Hepatocyte (in vitro differentiated cells): ENCODE measurements around the gene TYR.
"Not testable (repeated sequence)": the region's sequence is repeated elsewhere in the genome, so short reads cannot be mapped to it uniquely, and the experiment has no call there.

Source experiments
- EZH2 ChIP-seq: fragments of 200-600 bp; sonication (generic); IDR thresholded peaks from 2 replicates; pipeline ENCODE4 v1.6.1; 2016; ENCODE audit warnings: antibody characterized with exemption, mild to moderate bottlenecking, borderline replicate concordance
- EZH2phosphoT487 ChIP-seq: fragments of 200-600 bp; sonication (generic); IDR thresholded peaks from one replicate; pipeline ENCODE4 v1.6.1; 2018; ENCODE audit warnings: antibody characterized with exemption, mild to moderate bottlenecking, low read depth, moderate library complexity; ENCODE audit not compliant: unreplicated experiment, severe bottlenecking
- TF ChIP-seq, protein P1 (sequence below): fragments of 200-600 bp; sonication (generic); IDR thresholded peaks from 2 replicates; pipeline ENCODE4 v1.5.1; 2016; ENCODE audit warnings: antibody characterized with exemption, mild to moderate bottlenecking; ENCODE audit not compliant: poor library complexity

DNA sequence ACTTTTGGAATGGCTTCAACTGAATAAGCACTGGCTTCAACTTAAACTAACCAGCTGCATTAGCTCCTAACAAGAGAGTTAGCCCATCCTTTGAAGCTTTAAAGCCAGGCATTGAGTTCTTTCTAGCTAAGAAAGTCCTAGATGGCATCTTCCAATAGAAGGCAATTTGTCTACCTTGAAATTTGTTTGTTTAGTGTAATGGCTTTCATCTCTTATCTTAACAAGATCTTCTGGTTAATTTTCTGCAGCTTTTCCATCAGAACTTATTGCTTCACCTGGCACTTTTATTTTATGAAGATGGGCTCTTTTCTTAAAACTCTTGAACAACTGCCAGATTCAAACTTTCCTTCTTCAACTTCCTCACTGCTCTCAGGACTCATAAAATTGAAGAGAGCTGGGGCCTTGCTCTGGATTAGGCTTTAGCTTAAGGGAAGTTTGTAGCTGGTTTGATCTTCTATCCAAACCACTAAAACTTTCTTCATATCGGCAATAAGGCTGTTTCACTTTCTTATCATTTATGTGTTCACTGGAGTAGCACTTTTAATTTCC lies 94.9 kb downstream of the TYR start:
- TF ChIP-seq EZH2, EZH2phosphoT487: not testable (repeated sequence)
- TF ChIP-seq, protein P1, sequence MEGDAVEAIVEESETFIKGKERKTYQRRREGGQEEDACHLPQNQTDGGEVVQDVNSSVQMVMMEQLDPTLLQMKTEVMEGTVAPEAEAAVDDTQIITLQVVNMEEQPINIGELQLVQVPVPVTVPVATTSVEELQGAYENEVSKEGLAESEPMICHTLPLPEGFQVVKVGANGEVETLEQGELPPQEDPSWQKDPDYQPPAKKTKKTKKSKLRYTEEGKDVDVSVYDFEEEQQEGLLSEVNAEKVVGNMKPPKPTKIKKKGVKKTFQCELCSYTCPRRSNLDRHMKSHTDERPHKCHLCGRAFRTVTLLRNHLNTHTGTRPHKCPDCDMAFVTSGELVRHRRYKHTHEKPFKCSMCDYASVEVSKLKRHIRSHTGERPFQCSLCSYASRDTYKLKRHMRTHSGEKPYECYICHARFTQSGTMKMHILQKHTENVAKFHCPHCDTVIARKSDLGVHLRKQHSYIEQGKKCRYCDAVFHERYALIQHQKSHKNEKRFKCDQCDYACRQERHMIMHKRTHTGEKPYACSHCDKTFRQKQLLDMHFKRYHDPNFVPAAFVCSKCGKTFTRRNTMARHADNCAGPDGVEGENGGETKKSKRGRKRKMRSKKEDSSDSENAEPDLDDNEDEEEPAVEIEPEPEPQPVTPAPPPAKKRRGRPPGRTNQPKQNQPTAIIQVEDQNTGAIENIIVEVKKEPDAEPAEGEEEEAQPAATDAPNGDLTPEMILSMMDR: not testable (repeated sequence)
